ENCODE results near the gene SNRPD1. TPM values are rescaled to one million over a fixed set of nuclear protein-coding genes. Genes with fewer than 3 reads are reported as not detected.
"Not testable (repeated sequence)": the region's sequence is repeated elsewhere in the genome, so short reads cannot be mapped to it uniquely, and the experiment has no call there.

SNRPD1 gene
- total and polyA plus RNA-seq, 2 experiments from 2014 or later: 16.1 to 146 TPM

DNA sequence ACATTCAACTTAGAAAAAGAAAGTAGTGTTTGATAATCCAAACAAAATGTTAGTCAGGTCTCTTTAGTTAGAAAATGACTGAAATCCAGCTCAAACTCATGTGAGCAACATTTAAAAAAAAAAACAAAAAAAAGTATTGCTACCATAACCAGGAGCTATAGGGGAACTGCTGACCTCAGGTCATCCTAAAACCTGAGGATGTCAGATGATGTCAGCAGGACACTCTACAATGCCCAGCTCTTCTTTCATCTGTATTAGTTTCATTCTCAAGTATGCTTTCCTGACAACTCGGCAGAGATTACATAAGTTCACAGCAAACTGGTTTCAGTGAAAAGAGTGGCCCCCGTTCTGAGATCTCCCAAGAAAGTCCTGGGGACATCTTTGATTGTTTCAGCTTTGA is 7.4 kb upstream of the SNRPD1 start:
- DNase-seq (ENCODE audit: low read depth in 1 of 2, low spot score in 1 of 2): peak in 1 of 2 donors; percentile 2
- Histone ChIP-seq H3K27ac (no peak overlapping the region), H3K36me3 (no peaks in the 10 kb centered on the region), H3K27me3 (no peaks in the 10 kb centered on the region), H3K9me3 (ENCODE audit: low read depth) (no peaks in the 10 kb centered on the region), H3K4me1 (ENCODE audit: low read depth) (no peaks in the 10 kb centered on the region), H3K4me3 (no peak overlapping the region)
- TF ChIP-seq, protein P1, sequence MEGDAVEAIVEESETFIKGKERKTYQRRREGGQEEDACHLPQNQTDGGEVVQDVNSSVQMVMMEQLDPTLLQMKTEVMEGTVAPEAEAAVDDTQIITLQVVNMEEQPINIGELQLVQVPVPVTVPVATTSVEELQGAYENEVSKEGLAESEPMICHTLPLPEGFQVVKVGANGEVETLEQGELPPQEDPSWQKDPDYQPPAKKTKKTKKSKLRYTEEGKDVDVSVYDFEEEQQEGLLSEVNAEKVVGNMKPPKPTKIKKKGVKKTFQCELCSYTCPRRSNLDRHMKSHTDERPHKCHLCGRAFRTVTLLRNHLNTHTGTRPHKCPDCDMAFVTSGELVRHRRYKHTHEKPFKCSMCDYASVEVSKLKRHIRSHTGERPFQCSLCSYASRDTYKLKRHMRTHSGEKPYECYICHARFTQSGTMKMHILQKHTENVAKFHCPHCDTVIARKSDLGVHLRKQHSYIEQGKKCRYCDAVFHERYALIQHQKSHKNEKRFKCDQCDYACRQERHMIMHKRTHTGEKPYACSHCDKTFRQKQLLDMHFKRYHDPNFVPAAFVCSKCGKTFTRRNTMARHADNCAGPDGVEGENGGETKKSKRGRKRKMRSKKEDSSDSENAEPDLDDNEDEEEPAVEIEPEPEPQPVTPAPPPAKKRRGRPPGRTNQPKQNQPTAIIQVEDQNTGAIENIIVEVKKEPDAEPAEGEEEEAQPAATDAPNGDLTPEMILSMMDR (IDR thresholded peaks at IDR 0.05; ENCODE audit: low read depth, low read length): no peak

DNA sequence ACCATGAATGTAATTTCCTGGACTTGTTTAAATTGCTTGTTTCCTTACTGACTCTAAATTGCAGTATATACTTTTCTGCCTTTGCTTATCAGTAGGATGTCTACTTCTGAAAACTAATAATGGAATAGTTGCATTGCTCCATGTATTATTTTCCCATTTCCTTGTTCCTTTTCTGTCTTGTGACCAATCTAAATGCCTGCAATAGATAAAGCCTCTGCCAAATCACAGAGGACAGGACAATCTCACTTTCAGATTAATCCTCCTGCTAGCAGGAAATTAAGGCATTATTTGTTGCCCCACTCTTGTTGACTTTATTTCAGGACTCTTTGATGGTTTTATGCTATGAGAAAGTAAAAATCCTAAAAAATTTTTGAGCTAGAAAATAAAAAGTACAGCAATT is 6.9 kb upstream of the SNRPD1 start:
- peak in 1 of 2 donors; percentile 6 for DNase-seq (ENCODE audit: low read depth in 1 of 2, low spot score in 1 of 2)
- no peaks in the 10 kb centered on the region for H3K9me3 ChIP-seq (ENCODE audit: low read depth)
- H3K27ac ChIP-seq: no peak overlapping the region
- TF ChIP-seq, protein P1 (IDR thresholded peaks at IDR 0.05; ENCODE audit: low read depth, low read length): no peak
- H3K4me3 ChIP-seq: no peak overlapping the region
- no peaks in the 10 kb centered on the region for H3K36me3 ChIP-seq
- H3K27me3 ChIP-seq: no peaks in the 10 kb centered on the region
- no peaks in the 10 kb centered on the region for H3K4me1 ChIP-seq (ENCODE audit: low read depth)

DNA sequence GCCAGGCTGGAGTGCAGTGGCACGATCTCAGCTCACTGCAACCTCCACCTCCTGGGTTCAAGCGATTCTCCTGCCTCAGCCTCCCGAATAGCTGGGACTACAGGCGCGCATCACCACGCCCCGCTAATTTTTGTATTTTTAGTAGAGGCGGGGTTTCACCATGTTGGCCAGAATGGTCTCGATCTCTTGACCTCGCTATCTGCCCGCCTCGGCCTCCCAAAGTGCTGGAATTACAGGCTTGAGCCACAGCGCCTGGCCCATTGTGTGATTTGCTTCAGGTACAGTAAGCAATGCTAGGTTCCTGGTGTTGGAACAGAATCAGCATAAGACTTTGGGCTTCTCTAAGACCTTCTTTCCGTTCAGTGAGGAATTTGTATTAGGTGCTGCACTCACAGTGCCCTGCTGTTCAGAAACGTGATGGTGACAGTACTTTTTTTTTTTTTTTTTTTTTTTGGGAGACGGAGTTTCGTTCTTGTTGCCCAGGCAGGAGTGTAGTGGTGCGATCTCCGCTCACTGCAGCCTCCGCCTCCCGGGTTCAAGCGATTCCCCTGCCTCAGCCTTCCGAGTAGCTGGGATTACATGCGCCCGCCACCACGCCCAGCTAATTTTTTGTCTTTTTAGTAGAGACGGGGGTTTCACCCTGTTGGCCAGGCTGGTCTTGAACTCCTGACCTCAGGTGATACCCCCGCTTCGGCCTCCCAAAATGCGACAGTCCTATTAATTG is 551 bp upstream of the SNRPD1 start:
- H3K4me1 ChIP-seq (ENCODE audit: low read depth); H3K36me3 ChIP-seq; H3K27me3 ChIP-seq; H3K9me3 ChIP-seq (ENCODE audit: low read depth): not testable (repeated sequence)
- peak overlapping the region; percentile 76 for H3K27ac ChIP-seq
- peak overlapping the region; percentile 80 for H3K4me3 ChIP-seq
- peak in 1 of 2 donors; percentile 8 for DNase-seq (ENCODE audit: low read depth in 1 of 2, low spot score in 1 of 2)

DNA sequence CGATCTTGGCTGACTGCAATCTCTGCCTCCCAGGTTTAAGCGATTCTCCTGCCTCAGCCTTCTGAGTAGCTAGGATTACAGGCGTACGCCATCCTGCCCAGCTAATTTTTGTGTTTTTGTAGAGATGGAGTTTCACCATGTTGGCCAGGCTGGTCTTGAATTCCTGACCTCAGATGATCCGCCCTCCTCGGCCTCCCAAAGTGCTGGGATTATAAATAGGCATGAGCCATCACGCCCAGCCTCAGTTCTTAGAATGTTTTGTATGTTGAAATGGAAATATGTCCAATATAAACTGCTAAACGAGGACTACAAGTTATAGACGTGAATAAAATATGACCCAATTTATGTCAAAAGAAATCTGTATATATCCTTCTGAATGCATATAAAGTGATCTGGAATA is 9.5 kb downstream of the SNRPD1 start:
- not testable (repeated sequence) for DNase-seq (ENCODE audit: low read depth in 1 of 2, low spot score in 1 of 2); H3K4me3 ChIP-seq; H3K27ac ChIP-seq; H3K9me3 ChIP-seq (ENCODE audit: low read depth); H3K27me3 ChIP-seq; H3K4me1 ChIP-seq (ENCODE audit: low read depth)
- peaks cover 21% of the 10 kb centered on the region for H3K36me3 ChIP-seq

DNA sequence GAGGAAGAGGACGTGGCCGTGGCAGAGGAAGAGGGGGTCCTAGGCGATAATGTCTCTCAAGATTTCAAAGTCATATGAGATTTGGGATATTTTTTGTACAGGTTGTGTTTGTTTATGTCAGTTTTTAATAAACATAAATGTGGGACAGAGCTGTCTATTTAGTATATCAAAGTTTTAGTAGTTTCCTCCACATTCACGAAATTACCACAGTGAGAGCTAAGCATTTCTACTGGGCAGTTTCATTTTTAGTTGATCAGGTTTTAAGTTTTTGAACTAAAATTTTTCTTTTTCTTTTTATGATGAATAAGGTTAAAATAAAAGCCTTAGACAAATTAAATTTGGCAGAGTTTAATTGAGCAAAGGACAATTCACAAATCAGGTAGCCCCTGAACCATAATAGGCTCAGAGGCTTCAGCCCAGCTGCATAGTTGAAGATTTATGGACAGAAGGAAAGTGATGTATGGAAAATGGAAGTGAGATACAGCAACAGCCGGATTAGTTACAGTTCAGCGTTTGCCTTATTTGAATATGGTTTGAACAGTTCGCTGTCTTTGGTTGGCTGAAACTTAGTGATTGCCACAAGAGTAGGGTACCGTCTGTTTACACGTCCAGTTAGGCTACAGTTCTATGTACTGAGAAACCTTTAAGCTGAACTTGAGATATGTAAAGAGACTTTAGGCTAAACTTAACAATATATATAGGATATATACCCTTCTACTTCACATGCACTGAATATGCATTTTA is 17.1 kb downstream of the SNRPD1 start:
- Histone ChIP-seq H3K4me1 (ENCODE audit: low read depth) (no peaks in the 10 kb centered on the region), H3K27me3 (no peaks in the 10 kb centered on the region), H3K27ac (no peak overlapping the region), H3K36me3 (peaks cover 38% of the 10 kb centered on the region), H3K9me3 (ENCODE audit: low read depth) (no peaks in the 10 kb centered on the region), H3K4me3 (no peak overlapping the region)
- TF ChIP-seq, protein P1 (IDR thresholded peaks at IDR 0.05; ENCODE audit: low read depth, low read length): no peak
- no peak for DNase-seq (ENCODE audit: low read depth in 1 of 2, low spot score in 1 of 2)

DNA sequence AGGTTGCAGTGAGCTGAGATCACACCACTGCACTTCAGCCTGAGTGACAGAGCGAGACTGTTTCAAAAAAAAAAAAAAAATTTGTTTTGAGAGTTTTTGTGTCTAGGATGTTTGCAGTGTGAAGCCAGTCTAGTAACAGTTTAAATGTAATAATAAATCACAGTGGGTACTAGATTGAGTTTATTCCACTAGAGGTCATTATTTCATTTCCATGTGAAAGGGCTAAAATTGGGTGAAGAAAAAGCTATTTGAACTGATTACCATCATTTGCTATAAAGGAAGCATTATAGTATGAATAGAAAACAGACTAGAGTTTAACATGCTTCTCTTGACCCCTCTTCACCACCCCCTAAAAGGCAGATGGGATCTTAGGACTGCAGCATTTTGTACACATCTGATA is 20.3 kb downstream of the SNRPD1 start:
- H3K36me3 ChIP-seq: peaks cover 28% of the 10 kb centered on the region

More for the DNA sequence above, 20.3 kb downstream of the SNRPD1 start:
- H3K27me3 ChIP-seq: no peaks in the 10 kb centered on the region
- TF ChIP-seq, protein P1 (IDR thresholded peaks at IDR 0.05; ENCODE audit: low read depth, low read length): peak; percentile 21
- peak in 1 of 2 donors; percentile 32 for DNase-seq (ENCODE audit: low read depth in 1 of 2, low spot score in 1 of 2)
- no peak overlapping the region for H3K27ac ChIP-seq
- no peak overlapping the region for H3K4me3 ChIP-seq
- no peaks in the 10 kb centered on the region for H3K9me3 ChIP-seq (ENCODE audit: low read depth)
- H3K4me1 ChIP-seq (ENCODE audit: low read depth): no peaks in the 10 kb centered on the region
